Type B pancreatic cell (in vitro differentiated cells): Measurements from ENCODE around the gene CYP2J2. TPM values are rescaled to one million over a fixed set of nuclear protein-coding genes. Genes with fewer than 3 reads are reported as not detected.

Source experiments
- DNase-seq: peaks from one replicate; pipeline ENCODE4 v3.0.0; 2021; ENCODE audit warnings: mixed read lengths; ENCODE audit not compliant: unreplicated experiment; ENCODE audit errors: extremely low spot score
- H3K27ac Mint-ChIP-seq: 2 replicates; pipeline ENCODE4 v1.8.0; 2021; ENCODE audit warnings: mild to moderate bottlenecking, mixed read lengths
- H3K27me3 Mint-ChIP-seq: 2 replicates; pipeline ENCODE4 v1.8.0; 2021; ENCODE audit warnings: mixed read lengths
- H3K36me3 Mint-ChIP-seq: 2 replicates; pipeline ENCODE4 v1.8.0; 2021; ENCODE audit warnings: mixed read lengths
- H3K4me1 Mint-ChIP-seq: one replicate; pipeline ENCODE4 v1.8.0; 2021; ENCODE audit warnings: mixed read lengths; ENCODE audit not compliant: unreplicated experiment
- H3K4me3 Mint-ChIP-seq: 2 replicates; pipeline ENCODE4 v1.8.0; 2021; ENCODE audit warnings: mild to moderate bottlenecking, mixed read lengths
- H3K9me3 Mint-ChIP-seq: 2 replicates; pipeline ENCODE4 v1.8.0; 2021; ENCODE audit warnings: mixed read lengths
- total RNA-seq: library from RNA; stranded (reverse); gene quantifications from 2 replicates; pipeline ENCODE4 v1.2.1, GENCODE V29; 2021; ENCODE audit warnings: low replicate concordance
- TF ChIP-seq, protein P1 (sequence below): fragments of 200-600 bp; sonication (generic); conservative IDR thresholded peaks from 2 replicates; pipeline ENCODE4 v1.5.0; 2021; ENCODE audit warnings: antibody characterized with exemption, mild to moderate bottlenecking

CYP2J2 gene
- total RNA-seq, 1 donor from 2014 or later = 1.5 TPM

DNA sequence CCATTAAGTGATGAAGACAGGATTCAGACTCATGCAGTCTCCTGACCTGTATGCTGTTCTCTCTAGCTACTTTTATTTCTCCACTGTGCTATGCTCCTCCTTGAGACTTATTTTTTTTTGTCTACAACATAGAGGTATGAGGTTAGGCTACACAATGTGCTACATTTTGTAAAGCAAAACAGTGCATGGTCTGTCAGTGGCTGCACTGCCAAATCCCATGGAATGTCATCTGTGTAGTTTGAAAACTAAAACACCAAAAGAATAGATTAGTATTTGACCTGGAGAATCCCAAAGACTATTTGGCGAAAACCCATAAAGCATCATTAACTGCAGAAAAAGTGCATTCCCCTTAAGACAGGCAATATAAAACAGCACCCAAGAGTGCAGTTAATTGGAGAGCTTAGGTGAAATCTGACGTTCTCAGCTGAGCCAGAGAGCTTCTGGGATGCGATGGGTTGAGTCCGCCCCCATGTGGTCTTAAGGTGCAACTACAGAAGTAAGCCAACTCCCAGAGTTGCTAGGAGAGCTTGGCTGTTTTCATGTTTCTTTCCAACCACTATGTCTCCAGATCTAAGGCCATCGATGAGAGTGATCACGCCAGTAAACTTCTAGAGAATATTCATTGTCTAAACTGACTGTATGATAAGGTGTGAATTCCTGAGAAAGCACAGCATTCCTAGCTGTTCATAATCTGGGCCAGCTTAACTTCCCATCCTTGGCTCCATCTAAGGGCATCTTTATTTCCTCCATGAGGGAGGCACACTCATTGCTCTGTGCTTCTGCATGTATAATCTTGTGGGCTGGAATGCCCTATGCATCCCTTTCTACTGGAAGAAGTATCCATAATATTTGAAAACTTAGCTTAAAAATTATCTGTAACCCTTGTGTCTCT is 20.7 kb upstream of the CYP2J2 start:
- TF ChIP-seq, protein P1, sequence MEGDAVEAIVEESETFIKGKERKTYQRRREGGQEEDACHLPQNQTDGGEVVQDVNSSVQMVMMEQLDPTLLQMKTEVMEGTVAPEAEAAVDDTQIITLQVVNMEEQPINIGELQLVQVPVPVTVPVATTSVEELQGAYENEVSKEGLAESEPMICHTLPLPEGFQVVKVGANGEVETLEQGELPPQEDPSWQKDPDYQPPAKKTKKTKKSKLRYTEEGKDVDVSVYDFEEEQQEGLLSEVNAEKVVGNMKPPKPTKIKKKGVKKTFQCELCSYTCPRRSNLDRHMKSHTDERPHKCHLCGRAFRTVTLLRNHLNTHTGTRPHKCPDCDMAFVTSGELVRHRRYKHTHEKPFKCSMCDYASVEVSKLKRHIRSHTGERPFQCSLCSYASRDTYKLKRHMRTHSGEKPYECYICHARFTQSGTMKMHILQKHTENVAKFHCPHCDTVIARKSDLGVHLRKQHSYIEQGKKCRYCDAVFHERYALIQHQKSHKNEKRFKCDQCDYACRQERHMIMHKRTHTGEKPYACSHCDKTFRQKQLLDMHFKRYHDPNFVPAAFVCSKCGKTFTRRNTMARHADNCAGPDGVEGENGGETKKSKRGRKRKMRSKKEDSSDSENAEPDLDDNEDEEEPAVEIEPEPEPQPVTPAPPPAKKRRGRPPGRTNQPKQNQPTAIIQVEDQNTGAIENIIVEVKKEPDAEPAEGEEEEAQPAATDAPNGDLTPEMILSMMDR = peak; percentile 94
- no peaks in the 10 kb centered on the region for H3K9me3 Mint-ChIP-seq
- H3K4me3 Mint-ChIP-seq = no peak overlapping the region
- peaks cover 11% of the 10 kb centered on the region for H3K27me3 Mint-ChIP-seq
- DNase-seq = no peak
- H3K36me3 Mint-ChIP-seq = no peaks in the 10 kb centered on the region
- no peaks in the 10 kb centered on the region for H3K4me1 Mint-ChIP-seq
- no peak overlapping the region for H3K27ac Mint-ChIP-seq

DNA sequence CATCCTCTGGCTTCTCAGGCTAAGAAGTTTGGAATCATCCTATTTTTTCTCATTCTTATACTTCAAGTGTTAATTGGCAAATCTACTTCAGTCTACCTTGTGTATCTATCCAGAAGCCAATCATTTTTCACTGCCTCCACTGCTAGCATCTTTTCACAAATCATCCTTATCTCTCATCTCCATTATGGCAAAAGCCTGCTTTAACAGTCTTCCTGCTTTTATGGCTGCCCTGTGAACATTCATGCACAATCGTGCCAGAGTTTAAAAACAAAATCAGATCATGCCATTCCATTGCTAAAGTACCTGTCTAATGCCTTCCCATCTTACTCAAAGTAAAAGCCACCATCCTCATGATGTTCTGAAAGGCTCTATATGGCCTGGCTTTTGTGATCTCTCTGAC is 19.2 kb upstream of the CYP2J2 start:
- no peaks in the 10 kb centered on the region for H3K36me3 Mint-ChIP-seq
- no peak overlapping the region for H3K4me3 Mint-ChIP-seq
- no peak overlapping the region for H3K27ac Mint-ChIP-seq
- H3K27me3 Mint-ChIP-seq = peaks cover 11% of the 10 kb centered on the region
- no peak for DNase-seq
- TF ChIP-seq, protein P1 = no peak
- H3K4me1 Mint-ChIP-seq = no peaks in the 10 kb centered on the region
- H3K9me3 Mint-ChIP-seq = no peaks in the 10 kb centered on the region

DNA sequence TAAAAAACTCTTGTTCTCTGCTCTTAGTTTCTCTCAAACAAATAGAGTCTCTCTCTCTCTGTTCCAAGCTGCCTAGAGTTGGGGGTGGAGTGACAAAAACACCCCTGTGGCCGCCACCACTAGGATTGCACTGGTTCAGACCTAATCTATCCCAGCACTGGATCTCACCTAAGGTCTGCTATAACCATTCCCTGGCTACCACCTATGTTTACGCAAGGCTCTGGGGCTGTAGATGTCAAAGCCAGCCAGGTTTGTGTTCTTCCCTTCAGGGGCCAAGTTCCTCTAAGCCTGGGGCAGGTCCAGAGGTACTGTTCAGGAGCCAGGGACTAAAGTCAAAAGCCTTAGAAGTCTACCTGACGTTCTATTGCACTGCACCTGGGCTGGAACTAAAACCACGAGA is 12.8 kb upstream of the CYP2J2 start:
- Mint-ChIP-seq H3K4me1 (no peaks in the 10 kb centered on the region), H3K9me3 (no peaks in the 10 kb centered on the region), H3K27me3 (peaks cover 8% of the 10 kb centered on the region), H3K27ac (no peak overlapping the region), H3K36me3 (no peaks in the 10 kb centered on the region), H3K4me3 (no peak overlapping the region)
- TF ChIP-seq, protein P1 = no peak
- no peak for DNase-seq

DNA sequence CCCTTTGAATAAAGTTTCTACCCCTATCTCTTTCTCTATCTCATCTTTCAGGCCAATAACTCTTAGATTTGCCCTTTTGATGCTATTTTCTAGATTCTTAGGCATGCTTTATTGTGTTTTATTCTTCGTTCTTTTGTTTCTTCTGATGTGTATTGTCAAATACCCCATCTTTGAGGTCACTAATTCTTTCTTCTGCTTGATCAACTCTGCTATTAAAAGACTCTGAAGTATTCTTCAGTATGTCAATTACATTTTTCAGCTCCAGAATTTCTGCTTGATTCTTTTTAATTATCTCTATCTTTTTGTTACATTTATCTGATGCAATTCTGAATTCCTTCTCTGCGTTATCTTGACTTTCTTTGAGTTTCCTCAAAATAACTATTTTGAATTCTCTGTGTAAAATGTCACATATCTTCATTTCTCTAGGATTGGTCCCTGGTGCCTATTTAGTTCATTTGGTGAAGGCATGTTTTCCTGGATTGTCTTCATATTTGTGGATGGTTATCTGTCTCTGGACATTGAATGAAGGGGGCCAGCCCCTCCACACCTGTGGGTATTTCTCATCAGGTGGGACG is 11.2 kb upstream of the CYP2J2 start:
- Mint-ChIP-seq H3K9me3 (no peaks in the 10 kb centered on the region), H3K4me3 (no peak overlapping the region), H3K27me3 (peaks cover 12% of the 10 kb centered on the region), H3K36me3 (no peaks in the 10 kb centered on the region), H3K4me1 (no peaks in the 10 kb centered on the region), H3K27ac (no peak overlapping the region)
- TF ChIP-seq, protein P1 = no peak
- no peak for DNase-seq

DNA sequence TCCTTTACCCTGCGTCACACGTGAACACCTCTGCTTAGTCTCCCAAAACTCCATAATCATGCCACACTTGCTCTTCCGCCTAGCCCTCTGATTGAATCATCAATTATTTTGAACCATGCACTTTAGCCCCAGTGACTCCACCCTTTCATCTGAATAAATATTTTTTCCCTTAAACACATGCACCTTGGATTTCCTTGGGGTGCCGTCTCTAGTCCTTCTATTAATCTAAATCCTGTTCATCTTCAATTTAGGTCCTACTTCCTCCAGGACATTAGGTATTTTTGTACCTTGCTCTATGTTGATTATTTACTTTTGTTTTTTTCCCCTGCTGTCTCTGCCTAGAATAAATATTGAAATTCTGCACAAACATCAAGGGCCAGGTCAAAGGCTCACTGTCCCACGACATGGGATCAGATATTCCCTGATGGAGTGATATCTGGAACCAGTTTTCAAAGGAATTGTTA is 9.8 kb upstream of the CYP2J2 start:
- H3K9me3 Mint-ChIP-seq = no peaks in the 10 kb centered on the region
- no peak for DNase-seq
- H3K4me3 Mint-ChIP-seq = no peak overlapping the region
- TF ChIP-seq, protein P1 = no peak
- H3K27ac Mint-ChIP-seq = no peak overlapping the region
- H3K4me1 Mint-ChIP-seq = no peaks in the 10 kb centered on the region
- no peaks in the 10 kb centered on the region for H3K36me3 Mint-ChIP-seq
- peaks cover 9% of the 10 kb centered on the region for H3K27me3 Mint-ChIP-seq
